ENCODE results near the gene RIPK1. TPM values are rescaled to one million over a fixed set of nuclear protein-coding genes. Genes with fewer than 3 reads are reported as not detected.

The RIPK1 gene
- total RNA-seq, 1 experiment from 2014 or later = 11.6 TPM

GRCh38 chr6:3164388-3164787 is 96.1 kb downstream of the RIPK1 start:
- DNase-seq = no peak
- Mint-ChIP-seq H3K27ac (ENCODE audit: unreplicated experiment) (no peak overlapping the region), H3K4me1 (ENCODE audit: low read depth, unreplicated experiment) (peaks cover 18% of the 10 kb centered on the region), H3K4me3 (ENCODE audit: low read depth, unreplicated experiment) (no peak overlapping the region), H3K9me3 (ENCODE audit: low read depth, unreplicated experiment) (no peaks in the 10 kb centered on the region), H3K27me3 (ENCODE audit: unreplicated experiment) (no peaks in the 10 kb centered on the region), H3K36me3 (ENCODE audit: insufficient read depth, unreplicated experiment) (peaks cover 21% of the 10 kb centered on the region)
- CTCF ChIA-PET = no interaction called here
- intact Hi-C loops (cut with micrococcal nuclease; ENCODE audit: unreplicated experiment) = loop anchor here (5.0 kb wide), 1 partner anchor 43 kb away; no protein-coding TSS in a partner anchor
- BruUV-seq (replicated peaks) = no TSS peak
- TF ChIP-seq CTCF (IDR thresholded peaks at IDR 0.05; ENCODE audit: unreplicated experiment) = no peak

Other genes starting within 250 kb of the RIPK1 start
- 56.3 and 78.5 TPM in 2 replicates for gene SERPINB1, start 226.6 kb upstream of the RIPK1 start, total RNA-seq (2022)
- gene SERPINB9, start 165.2 kb upstream of the RIPK1 start, total RNA-seq (2022) = 17.2 and 22.9 TPM in 2 replicates
- gene SERPINB6, start 96.9 kb upstream of the RIPK1 start, total RNA-seq (2022) = 53.1 and 60.9 TPM in 2 replicates
- gene NQO2, start 68.6 kb upstream of the RIPK1 start, total RNA-seq (2022) = 11.5 and 12.0 TPM in 2 replicates
- gene BPHL, start 50.2 kb downstream of the RIPK1 start, total RNA-seq (2022) = 15.1 and 18.4 TPM in 2 replicates
- 16.0 and 17.6 TPM in 2 replicates for gene TUBB2A, start 89.0 kb downstream of the RIPK1 start, total RNA-seq (2022)
- 2.5 and 3.0 TPM in 2 replicates for gene TUBB2B, start 159.2 kb downstream of the RIPK1 start, total RNA-seq (2022)
- gene PSMG4, start 190.5 kb downstream of the RIPK1 start, total RNA-seq (2022) = 17.6 and 17.8 TPM in 2 replicates

Data from Calu3 (cell line).